Activated CD4-positive, alpha-beta T cell treated with anti-CD3 and anti-CD28 coated beads, Interleukin-2, amount 50 U/mL, for 48 hours (primary cell): Measurements from ENCODE around the gene ABCA13.
A peak's percentile ranks its signal among the peaks of the same experiment; 100 is the strongest.

ENCODE experiments used
- DNase-seq, 2 experiments: peaks; one replicate each; pipeline ENCODE4 v3.0.0-alpha.2; 2020

ABCA13 gene

DNA sequence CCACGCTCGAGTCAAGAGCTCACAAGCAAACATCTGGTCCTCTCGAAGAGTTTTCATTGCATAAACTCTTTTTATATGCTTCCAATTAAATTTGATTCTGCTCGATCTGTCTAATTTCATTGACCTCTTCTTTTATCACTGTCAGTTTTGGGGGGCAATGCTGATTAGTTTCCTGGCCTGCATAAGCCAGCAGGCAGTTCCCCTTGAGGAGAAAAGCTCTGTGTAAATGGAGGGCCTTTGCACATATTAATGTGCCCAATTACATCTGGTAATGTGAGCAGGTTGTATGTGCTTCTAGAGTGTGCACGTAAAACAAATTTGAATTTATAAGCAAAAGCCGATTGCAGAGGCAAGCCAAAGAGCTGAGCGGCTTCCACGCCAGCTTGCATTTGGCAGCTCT, 210.3 kb downstream of the ABCA13 start:
- DNase-seq, result no peak

DNA sequence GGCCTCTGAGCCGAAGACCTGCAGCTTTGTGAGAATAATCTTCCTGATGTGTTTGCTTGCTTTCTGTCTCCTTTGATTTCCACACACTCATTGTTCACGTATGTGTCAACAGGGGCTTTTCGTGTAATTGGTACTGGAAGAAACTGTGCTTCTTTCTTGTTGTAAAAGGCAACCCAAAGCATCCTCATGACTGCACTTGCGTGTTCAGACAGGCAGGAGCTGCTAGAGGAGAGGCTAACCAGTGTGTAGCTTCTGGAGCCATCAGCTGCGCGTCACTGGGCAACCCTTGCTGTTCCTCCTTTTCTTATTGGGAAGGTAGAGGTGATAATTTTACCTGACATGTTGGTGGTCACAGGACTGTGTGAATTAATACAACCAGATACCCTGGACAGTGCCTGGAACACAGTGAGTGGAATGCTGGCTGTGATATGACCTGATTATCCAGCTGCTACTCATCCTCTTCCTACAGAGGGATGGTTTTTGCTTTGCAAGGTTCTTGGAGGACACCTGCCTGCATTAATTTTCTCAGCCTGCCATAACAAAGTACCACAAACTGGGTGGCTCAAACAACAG, 213.0 kb downstream of the ABCA13 start:
- DNase-seq, result no peak

DNA sequence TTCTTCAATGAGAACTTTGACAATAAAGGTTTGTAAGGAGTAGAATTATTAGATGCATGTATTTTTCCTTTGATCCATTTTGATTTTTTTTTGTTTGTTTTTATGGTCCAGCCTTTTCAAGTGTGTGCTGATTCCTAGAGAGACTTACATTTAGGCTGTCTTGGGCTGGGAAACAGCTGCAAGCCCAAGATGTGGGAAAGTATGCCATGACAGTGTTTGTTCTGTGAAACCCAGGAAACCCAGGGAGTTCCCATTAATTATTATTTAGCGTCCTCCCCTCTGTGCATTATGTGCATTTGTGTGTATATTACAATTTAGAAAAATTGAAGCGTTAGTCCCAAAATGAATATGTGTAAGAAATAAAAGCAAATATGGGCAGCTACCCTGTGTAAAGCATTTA, 216.7 kb downstream of the ABCA13 start:
- no peak for DNase-seq

DNA sequence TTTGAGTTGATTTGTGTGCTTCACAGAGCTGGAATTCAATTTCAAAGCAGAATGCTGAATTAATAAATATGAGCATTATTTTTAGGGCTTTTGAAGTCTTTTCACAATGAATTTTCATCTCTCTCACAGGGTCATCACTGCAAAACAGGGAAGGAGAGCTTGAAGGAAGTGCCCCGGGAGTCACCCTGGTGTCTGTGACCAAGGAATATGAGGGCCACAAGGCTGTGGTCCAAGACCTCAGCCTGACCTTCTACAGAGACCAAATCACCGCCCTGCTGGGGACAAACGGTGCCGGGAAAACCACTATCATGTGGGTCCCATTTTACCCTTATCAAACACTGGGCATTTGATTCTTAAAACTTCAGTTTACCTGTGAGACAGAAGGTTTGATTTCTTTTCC, 217.7 kb downstream of the ABCA13 start:
- DNase-seq, result no peak

DNA sequence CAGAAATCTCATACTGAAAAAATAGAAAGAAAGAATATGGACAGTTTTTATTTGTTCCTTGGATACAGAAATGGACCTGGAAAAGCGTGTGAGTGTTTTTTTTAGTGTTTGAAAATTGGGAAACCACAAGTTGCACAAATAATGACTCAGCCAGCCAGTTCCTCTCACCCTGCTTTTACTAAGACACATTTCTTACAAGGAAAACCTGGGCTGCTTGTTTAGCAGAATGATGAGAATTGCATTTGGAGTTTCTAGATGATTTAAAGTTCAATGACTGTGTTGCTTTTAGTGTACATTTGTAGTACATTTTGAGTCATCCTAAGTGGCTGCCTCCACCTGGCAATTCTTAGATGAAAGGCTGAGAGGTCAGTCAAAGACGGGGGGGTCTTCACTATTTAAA, 218.7 kb downstream of the ABCA13 start:
- no peak for DNase-seq

DNA sequence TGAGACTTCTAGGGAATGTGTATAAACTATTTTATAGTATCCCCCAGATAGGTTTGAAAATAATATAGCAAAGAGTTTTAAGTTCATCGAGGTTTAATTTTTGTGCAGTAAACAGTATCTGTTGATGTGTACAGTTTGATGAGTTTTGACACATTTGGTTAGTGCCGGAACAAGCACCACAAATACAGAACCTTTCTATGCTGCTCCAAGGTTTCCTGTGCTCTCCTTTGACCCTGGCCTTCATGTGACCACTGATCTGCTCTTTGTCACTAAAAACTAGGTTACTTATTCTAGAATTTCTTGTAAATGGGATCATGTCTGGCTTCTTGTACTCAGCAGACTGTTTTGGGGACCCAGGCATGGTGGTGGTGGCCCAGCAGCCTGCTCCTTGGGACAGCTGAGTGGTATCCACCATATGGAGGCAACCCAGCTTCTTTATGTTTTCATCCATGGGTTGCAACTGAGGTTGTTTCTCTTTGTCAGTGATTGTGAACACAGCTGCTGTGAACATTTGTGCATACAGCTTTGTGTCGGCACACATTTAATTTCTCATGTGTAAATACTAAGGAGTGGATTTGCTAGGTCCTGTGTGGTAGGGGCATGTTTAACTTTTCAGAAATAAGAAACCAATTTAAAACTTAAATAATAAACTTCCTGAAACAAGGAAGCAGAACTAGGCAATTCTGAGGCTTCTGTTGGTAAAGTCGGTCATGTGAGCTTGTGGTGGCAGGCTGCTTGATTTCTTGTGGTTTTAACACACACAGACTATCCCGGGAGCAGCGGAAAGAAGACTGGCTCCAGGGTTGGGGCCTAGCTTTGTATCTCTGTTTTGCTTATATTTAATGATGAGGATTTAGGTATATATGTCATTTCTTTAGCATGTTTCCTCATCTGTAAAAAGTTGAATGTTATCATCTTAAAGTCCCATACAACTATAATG, 219.4 kb downstream of the ABCA13 start:
- no peak for DNase-seq

DNA sequence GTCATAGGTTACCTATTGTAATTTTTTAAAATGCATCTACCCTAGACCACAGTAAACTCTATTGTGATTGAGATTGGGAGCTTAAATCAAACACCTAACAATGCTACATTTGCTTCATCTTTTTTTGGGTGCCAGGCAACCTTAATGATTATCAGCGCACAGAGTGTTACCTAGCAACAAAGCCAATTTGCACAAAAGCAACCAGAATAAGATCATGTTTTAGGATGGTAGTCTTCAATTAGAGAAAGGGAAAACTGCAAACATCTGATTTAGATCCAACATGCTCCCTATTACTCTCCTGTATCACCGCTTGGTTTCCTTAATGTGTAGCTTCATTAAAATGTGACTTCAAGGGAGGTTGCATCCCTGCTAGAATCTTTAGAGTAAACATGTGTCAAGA, 226.9 kb downstream of the ABCA13 start:
- no peak for DNase-seq

DNA sequence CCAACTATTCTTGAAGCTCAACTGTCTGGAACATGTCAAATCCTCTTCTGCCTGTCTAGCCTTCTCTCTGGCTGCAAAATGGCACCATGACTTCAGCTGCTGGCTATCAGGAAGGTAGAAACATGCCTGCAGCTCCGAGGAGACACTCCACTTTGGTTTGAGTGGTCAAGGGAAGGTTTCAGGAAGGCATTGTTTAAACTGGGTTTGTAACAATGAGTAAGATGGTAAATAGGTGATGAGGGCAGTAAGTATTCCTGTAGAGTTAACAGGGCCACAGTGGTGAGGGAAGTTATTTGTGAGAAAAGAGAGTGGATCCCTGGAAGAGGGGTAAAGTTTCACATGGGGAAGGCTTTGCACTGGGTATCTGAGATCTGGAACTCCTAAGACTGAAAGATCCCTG, 231.5 kb downstream of the ABCA13 start:
- DNase-seq, result no peak

DNA sequence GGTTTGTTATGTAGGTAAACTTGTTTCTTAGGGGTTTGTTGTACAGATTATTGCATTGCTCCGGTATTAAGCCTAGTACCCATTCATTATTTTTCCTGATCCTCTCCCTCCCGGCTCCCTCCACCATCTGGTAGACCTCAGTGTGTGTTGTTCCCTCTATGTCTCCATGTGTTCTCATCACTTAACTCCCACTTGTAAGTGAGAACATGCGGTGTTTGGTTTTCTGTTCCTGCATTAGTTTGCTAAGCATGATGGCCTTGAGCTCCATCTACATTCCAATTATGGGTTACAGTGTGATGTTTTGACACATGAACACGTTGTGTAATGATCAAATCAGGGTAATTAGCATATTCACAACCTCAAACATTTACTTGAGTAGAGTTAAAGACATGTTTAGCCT, 237.5 kb downstream of the ABCA13 start:
- DNase-seq, result no peak

DNA sequence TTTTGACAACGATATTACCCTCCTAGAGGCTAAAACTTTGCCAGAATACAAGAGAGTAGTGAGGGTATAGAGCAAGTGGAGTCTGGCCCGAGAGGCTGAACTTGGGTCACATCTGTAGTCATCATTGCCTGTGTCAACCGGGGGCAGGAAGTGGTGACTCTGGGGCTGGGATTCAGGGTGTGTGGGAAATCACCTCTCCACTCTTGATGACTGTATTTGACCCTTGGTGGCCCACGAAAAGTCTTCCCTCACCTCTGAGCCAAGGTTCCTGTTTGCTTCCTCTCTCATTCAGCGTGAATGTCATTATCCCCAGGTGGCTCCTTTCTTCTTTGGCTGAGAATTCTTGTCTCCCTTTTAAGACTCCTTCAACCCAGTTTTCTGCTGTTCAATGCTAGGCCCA, 240.4 kb downstream of the ABCA13 start:
- DNase-seq, result peak in 1 of 2 experiments; percentile 4

DNA sequence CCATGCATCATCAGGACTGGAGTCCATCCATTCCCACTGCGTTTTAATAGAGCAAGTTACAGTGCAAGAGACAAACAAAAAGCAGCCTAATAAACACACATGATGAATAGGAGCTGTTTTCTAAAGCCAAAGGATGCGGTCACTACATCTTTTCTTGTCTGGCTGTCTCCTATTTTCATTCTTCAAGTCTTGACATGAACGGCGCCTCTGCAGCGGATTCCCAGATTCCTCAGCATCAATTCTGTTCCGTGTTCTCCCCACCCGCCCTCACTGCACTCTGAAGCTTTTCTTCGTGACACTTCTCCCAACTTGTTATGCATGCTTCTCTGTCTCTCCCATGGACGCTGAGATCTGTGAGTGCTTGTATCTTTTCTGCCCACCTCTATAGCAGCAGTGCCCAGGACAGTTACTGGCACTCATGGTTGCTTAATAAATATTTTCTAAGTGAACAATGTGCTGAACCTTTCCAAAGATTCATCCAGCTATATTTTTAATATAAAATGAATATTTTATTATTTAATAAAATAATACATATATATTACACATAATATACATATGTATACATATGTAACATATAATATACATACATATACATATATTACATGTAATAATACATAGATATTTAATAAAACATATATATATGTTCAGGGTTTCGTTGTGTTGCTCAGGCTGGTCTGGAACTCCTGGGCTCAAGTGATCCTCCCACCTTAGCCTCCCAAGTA, 242.9 kb downstream of the ABCA13 start:
- no peak for DNase-seq

DNA sequence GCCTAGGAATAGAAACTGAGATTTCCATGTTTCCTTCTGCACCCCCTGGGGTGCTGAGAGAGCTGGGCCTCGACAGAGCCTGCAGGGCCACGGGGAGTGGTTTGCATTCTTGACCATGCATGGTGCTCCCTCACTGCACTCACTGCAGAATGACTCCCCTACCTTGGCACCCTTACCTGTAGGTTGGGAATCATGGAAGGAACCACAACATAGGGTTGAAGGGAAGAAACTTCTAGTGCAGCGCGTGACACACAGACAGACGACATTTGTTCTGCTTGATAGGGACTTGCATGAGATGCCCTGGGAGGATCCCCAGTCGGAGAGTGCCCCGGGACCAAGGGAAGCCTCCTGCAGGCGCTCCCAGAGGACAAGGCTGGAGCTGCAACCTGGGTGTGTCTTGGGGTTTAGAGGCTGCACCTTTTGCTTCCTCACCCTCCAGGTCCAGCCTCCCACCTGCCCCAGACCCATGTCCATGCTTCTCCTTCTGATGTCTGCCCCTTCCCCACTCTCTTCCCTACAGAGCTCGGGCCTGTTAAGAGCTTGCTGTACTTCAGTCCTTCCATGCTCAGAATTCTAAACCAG, 245.2 kb downstream of the ABCA13 start:
- no peak for DNase-seq

DNA sequence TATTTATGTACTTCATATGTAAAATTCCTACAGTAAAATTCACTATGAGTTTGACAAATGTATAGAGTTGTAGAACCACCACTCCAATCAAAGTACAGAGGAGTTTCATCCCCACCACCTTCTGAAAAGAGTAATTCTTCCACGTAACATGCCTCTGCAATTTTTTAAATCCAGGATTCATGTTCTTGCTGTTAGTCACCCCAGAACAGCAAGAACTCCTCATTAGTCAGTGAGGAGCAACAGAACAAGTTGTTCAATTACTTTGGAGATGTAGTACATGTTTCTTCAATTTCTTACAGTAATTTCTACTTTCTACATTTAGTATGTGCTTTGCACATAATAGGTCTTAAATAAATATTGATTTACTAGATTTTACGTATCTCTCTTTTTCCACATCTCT, 248.1 kb downstream of the ABCA13 start:
- no peak for DNase-seq

DNA sequence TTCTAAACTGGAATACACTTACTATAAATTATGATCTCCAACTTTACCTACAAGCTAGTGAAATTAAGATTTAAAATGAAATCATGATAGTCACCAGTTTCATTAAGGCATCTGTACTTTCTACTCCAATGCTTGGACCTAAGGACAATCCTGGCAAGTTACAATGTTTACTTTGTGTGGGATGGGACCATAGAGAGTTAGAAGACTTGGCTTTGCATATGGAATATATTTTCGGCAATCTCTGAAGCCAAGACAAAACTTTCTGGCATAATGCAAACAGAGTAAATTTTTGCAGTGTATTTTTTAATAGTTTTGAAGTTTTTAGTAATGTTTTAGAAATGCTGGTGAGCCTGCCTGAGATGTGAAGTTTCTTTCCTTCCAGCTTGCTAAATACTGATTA, 248.9 kb downstream of the ABCA13 start:
- no peak for DNase-seq

DNA sequence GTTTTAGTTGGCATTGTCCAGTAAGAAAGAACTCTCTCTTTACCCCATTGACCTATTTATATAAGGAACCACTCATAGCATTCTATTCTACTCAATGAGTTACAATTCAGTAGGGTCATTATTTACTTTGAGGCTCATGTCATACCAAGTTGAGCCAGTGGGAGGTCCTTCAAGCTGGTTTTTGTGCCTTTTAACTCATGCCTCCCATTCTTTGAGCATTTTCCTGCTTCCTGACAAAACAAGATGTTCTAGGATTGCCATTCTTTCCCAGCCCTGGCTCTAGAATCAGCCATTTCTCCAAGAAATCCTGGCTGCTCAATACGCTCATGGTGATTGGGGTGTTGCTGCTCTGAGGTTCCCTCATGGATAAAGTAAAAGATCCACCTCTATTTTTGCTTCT, 250.1 kb downstream of the ABCA13 start:
- DNase-seq, result no peak

DNA sequence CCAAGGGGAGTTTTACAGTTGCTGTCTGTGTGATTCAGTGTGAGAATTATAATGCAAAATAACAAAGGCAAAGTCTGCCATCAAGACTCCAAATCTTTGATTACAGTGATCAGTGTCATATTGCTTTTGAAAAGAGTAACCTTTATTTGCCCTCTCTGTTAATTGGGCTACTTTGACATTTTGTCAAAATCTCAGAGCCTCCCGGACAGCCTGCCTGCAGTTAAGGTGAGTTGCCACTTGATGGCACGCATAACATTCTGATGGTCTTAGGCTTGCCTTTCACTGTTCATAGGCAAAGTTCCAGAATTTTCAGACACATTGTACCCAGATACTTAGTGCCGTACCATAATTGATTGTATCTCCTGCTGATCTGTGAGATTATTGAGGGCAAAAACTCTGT, 253.5 kb downstream of the ABCA13 start:
- DNase-seq, result no peak

DNA sequence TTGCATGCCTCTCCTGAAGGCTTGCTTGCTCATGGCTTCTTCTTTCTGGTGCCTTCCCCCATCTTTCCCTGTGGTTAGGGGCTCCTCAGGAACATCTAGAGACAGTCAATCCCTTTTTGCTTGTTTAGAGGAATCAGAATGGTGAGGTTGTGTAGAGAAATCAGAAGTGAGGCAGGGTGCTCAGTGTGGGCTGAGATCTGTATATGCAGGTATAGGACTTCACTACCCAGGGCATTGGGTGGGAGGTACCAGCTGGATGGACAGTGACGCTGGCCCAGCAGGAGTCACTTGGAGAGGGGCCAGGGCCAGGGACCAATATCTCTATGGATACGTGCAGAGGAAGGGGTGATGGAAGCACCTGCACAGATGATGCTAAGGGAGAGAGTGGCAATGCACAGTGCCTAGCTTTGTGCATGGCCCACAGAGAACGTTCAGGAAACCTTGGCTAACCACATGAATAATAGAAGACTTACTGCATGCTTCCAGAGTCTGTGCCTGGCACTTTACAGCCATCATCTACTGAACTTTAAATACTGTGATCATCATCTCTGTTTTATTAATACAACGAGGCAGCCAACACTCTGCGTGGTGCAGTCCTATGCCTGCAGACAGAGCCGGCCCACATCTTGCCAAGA, 255.2 kb downstream of the ABCA13 start:
- no peak for DNase-seq

DNA sequence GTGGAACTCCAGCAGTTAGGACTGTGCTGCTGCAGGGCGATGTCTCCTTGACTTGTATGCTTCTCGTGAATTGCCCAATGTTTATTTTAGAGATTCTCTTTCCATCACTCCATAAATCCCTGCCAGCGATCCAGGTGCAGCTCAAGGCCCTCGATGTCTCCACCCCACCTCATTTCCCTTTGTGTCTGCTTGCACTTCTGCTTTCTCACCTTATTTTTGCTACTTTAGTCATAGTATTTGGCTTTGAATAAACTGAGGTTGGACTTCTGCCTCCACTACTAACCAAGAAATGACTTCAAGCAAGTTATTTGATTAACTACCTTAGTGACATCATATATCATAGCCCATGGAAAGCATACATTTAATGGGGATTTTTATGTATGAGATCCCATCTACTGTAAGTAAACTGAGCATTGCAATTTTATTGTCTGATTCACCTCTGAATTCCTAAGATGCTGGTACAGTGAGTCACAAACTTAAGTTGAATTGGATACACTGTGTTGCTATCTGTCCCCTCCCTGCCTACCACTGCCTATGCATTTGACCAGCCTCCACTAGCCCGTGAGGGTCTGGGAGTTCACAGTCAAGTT, 255.8 kb downstream of the ABCA13 start:
- no peak for DNase-seq

DNA sequence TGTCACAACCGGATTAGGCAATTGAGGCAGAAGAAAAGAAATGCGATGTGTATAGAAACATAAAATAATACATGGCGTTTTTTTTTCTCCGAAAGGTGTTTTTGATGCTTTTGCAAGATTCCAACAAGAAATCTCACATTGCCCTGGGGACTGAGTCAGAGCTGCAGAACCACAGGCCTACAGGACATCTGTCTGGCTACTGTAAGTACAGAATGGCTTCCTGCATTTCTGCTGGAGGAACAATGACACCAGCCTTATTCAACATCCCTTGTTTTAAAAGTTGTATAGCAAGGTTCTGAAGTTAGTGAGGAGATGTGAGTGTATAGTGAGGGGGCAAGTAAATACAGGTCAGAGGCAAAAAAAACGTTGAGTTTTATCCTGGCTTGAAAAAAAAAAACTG, 256.4 kb downstream of the ABCA13 start:
- no peak for DNase-seq

DNA sequence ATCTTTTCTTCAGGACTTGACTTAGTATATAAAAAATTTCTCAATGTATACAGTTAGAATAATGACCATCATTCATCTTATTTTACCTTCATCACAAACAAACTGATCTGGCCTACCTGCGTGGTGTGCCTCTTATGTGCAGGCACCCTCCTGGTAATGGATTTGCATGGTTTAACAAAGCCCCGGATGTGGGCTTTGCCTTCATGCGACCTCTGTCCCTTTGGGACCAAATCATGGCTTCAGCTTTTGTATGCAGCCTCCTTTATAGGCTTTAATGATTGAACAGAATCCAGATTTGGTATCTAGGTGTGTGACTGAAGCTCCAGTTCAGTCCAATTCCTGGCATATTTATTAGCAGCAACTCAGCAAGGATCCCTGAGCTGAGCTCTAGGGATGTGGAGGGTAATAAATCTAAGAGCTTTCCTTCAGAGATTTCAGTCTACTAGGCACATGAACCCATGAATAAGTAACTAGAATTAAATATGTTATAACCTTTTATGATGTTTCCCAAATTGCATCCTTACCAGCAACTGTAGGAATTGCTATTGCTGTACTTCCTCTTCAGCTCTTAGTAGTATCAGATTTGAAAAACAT, 256.9 kb downstream of the ABCA13 start:
- DNase-seq, result no peak

DNA sequence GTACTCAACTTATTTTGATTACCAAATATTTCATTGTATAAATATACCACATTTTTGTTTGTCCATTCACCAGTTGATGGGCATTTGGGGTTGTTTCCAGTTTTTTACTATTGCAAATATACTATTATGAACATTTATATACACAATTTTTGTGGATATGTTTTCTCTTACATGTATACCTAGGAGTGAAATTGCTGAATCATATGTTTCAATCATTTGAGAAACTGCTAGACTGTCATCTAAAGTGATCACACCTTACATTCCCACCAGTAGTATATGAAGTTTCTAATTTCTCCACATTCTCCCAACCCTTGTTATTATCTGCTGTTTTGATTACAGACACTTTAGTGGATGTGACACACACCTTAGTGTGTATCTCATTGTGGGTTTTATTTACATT, 257.9 kb downstream of the ABCA13 start:
- no peak for DNase-seq

DNA sequence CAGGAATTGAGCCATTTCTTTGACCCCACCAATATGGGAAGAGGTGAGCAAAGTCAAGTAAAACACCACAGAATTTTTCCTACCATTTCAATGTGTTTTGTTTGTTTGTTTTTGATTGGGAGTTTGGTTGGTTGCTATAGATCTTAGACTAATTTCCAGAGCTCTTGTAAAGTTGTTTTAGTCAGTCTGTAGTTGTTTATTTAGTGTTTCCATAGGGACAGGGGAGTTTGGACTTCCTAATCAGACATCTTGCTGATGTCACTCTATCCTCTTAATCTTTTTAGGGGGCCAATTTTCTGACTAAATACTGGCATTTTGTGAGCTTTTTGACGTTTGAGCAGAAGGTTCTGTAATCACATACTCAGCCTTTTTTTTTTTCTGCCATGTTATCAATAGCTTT, 266.9 kb downstream of the ABCA13 start:
- no peak for DNase-seq
